C4-2B (cell line): ENCODE results near the gene HCRT.

Experiments used
- H3K27ac ChIP-seq: fragments of 450-650 bp; 2 replicates; pipeline ENCODE4 v1.5.1; 2017
- ZFX ChIP-seq: fragments of 450-650 bp; IDR thresholded peaks from 2 replicates; pipeline ENCODE4 v1.6.1; 2017
- TF ChIP-seq, protein P1 (sequence below): fragments of 450-650 bp; conservative IDR thresholded peaks from 2 replicates; pipeline ENCODE4 v1.5.1; 2017; ENCODE audit warnings: mild to moderate bottlenecking

The HCRT gene

DNA sequence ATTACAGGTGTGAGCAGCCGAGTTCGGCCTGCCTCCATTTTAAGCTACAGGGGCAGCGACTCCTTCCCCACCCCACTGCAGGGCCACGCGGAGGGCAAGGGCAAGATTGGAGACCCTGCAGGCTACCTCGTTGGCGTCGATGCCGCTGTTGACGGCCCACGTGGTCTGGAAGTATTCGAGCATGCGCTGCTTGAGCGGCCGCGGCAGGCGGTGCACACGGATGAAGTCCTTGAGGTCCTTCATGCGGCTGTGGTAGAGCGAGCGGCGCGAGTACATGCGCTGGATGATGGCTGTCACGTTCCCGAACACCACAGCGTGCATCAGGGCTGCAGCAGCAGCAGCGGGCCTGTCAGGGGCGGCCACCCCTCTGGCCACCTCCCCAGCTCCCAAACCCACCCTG is 15.9 kb downstream of the HCRT start:
- H3K27ac ChIP-seq: no peak overlapping the region
- TF ChIP-seq ZFX: no peak
- TF ChIP-seq, protein P1, sequence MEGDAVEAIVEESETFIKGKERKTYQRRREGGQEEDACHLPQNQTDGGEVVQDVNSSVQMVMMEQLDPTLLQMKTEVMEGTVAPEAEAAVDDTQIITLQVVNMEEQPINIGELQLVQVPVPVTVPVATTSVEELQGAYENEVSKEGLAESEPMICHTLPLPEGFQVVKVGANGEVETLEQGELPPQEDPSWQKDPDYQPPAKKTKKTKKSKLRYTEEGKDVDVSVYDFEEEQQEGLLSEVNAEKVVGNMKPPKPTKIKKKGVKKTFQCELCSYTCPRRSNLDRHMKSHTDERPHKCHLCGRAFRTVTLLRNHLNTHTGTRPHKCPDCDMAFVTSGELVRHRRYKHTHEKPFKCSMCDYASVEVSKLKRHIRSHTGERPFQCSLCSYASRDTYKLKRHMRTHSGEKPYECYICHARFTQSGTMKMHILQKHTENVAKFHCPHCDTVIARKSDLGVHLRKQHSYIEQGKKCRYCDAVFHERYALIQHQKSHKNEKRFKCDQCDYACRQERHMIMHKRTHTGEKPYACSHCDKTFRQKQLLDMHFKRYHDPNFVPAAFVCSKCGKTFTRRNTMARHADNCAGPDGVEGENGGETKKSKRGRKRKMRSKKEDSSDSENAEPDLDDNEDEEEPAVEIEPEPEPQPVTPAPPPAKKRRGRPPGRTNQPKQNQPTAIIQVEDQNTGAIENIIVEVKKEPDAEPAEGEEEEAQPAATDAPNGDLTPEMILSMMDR: no peak

DNA sequence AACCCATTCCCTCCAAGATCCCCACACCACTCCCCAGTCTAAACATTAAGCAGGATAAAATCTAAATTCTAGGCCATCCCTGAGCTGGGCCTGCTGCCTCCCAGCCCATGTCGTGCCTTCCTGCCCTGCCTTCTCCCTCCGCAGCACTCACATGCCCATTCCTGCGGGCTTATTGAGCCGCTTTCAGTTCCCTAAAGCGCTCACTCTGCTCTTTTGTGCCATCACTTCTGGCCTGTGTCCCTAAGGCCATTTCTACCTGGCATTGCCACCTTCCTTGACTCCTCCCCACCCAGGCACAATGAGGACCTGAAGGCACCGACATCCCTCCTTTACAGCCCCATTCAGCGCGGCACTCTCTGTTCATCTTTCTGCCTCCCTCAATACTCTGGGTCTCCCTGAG is 17.4 kb downstream of the HCRT start:
- TF ChIP-seq, protein P1: no peak
- no peak for TF ChIP-seq ZFX
- no peak overlapping the region for H3K27ac ChIP-seq

DNA sequence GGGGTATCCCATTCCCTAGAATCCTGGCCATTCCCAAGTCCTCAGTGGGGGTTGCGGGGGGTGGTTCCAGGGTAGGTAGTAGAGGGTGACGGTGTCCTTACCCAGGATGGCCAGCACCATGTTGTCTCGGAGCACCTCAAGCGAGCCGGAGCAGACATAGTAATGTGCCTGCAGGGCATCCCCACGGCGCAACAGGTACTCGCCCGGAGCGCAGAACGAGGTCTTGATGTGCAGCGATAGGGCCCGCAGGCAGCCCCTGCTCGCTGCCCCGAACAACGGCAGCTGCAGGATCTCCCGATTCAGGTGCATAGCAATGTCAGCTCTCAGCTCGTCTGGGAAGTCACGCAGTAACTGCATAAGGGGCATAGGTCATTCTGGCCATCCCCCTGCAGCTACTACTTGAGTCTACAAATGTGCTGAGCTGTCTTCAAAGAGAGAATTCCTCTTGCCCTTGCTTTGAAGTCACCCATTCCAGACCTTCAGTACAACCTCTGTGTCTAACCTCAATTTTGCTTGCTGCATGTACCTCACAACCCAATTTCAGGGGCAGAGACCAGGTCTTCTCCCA is 19.0 kb downstream of the HCRT start:
- H3K27ac ChIP-seq: no peak overlapping the region
- TF ChIP-seq, protein P1: no peak
- TF ChIP-seq ZFX: no peak

DNA sequence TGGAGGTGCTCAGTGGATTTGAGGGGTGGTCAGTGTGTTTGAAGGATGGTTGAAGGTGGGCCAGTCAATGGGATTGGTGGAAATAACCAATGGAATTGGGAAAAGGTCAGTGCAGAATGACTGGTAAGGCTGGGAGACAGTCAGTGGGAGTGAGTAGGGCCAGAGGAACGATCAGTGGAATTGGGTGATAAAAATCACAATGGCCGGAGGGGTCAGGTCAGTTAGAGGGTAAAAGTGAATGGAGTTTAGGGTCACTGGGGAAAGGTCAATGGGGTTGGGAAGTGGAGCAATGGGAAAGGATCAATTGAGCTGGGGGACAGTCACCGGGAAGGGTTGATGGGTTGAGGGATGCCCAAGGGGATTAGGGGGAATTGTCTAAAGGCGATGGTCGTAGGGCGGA is 19.5 kb downstream of the HCRT start:
- H3K27ac ChIP-seq: no peak overlapping the region
- TF ChIP-seq, protein P1: no peak
- TF ChIP-seq ZFX: no peak

DNA sequence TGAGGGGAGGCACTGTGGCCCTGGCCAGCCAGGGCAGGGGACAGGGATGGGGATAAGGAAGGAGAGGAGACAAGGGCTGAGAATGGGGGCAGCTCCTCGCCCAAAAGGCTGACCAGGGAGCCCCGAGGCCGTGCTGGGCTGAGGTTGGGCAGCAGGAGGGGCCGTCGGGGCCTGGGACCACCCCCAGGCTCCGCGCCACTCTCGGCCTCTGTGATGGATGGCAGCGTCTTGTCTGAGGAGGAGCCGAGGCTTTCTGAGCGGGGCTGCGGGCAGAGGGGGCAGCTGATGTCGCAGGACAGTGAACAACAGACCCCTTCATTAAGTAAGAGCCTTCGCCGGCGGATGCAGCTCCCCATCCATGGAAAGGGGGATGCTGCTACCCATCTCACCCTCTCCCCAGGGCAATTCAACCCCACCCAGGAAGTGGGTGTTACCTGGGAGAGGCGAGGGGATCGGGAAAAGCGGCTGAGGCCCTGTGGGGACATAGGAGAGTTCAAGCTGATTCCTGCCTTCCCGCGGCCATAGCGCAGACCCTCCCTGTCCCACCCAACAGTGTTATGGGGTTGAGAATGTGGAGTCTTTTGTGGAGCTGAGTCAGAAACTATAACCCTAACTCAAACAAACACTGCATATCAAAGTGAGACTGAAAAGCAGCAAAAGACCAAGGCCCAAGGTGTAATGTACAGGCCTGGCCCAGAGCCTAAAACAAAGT is 21.4 kb downstream of the HCRT start:
- TF ChIP-seq ZFX: no peak
- TF ChIP-seq, protein P1: no peak
- no peak overlapping the region for H3K27ac ChIP-seq

DNA sequence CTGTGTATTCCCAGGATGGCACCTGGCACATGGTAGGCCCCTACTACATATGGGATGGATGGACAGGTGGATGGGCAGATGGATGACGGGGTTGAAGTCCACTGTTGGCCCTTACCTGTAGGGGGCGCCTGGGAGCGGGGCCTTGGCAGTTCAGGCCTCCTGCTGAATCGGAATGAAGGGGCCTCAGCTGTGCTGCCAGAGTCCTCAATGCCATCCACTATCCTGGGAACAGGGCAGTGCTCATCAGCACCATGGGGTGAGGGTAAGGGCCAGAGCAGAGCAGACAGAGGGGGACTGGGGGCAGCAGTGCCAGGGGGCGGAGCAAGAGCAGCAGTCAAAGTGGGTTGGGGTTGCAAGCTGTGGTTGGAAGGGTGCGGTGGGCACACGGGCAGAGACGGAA is 22.1 kb downstream of the HCRT start:
- TF ChIP-seq ZFX: no peak
- TF ChIP-seq, protein P1: no peak; the same call in 1 of the 2 replicates
- H3K27ac ChIP-seq: no peak overlapping the region

DNA sequence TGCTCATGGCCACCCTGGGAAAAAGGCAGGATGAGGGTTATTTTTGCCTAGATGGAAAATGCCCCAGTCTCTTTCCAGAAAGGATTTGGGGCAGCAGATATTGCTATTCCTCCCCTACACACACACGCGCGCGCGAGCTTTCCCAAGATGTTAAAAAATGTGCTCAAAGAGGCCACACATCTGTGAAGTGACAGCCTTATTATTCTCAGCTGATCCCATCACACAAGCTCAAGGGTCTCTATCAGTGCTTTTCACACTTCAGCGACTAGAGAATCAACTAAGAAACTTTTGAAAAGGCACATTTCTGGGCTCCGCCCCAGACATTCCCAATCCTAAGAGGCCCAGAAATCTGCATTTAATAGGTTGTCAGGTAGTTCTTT is 24.7 kb downstream of the HCRT start:
- TF ChIP-seq, protein P1: no peak
- no peak for TF ChIP-seq ZFX
- H3K27ac ChIP-seq: no peak overlapping the region
